Raji (cell line): ENCODE results near the gene PCSK7.

Experiments
- POLR2A ChIP-seq: IDR thresholded peaks from 2 replicates; pipeline ENCODE4 v1.6.1; 2011; ENCODE audit warnings: low read depth, low read length, control low read depth; ENCODE audit not compliant: insufficient read depth

The PCSK7 gene

GRCh38 chr11:117202386-117203068 lies 29.3 kb downstream of the PCSK7 start:
- TF ChIP-seq POLR2A = no peak

GRCh38 chr11:117201658-117202305 lies 30.1 kb downstream of the PCSK7 start:
- TF ChIP-seq POLR2A = no peak

- TF ChIP-seq POLR2A = no peak
These were observed 30.8 kb downstream of the PCSK7 start for GRCh38 chr11:117200813-117201657.

GRCh38 chr11:117199916-117200812 lies 31.7 kb downstream of the PCSK7 start:
- TF ChIP-seq POLR2A = no peak

- TF ChIP-seq POLR2A = no peak
These were observed 32.6 kb downstream of the PCSK7 start, which contains the start of gene TAGLN for GRCh38 chr11:117199053-117199915. TSS of gene TAGLN (plus strand) at chr11:117199370. CDS start at chr11:117203014, 3,644 bp downstream.

GRCh38 chr11:117198613-117199012 lies 33.3 kb downstream of the PCSK7 start:
- TF ChIP-seq POLR2A = no peak

GRCh38 chr11:117197516-117198456 lies 34.1 kb downstream of the PCSK7 start:
- no peak for TF ChIP-seq POLR2A

- TF ChIP-seq POLR2A = no peak
These were observed 34.9 kb downstream of the PCSK7 start for GRCh38 chr11:117197006-117197405.

GRCh38 chr11:117195761-117196160 lies 36.1 kb downstream of the PCSK7 start:
- no peak for TF ChIP-seq POLR2A

- no peak for TF ChIP-seq POLR2A
These were observed 36.6 kb downstream of the PCSK7 start for GRCh38 chr11:117195258-117195657.

GRCh38 chr11:117194267-117194666 lies 37.6 kb downstream of the PCSK7 start:
- no peak for TF ChIP-seq POLR2A

- no peak for TF ChIP-seq POLR2A
These were observed 38.5 kb downstream of the PCSK7 start for GRCh38 chr11:117193130-117194020.
